Measurements from ENCODE around the gene DOCK2. TPM values are rescaled to one million over a fixed set of nuclear protein-coding genes. Genes with fewer than 3 reads are reported as not detected.
"Not testable (repeated sequence)": the region's sequence is repeated elsewhere in the genome, so short reads cannot be mapped to it uniquely, and the experiment has no call there.

Gene DOCK2
- total and polyA plus RNA-seq, 9 of the 15 experiments (the other 6 are each of a cell fraction or from before 2014, with no cell fraction given) = 4.5 to 42.6 (median 20.5) TPM

- TF ChIP-seq, protein P1, sequence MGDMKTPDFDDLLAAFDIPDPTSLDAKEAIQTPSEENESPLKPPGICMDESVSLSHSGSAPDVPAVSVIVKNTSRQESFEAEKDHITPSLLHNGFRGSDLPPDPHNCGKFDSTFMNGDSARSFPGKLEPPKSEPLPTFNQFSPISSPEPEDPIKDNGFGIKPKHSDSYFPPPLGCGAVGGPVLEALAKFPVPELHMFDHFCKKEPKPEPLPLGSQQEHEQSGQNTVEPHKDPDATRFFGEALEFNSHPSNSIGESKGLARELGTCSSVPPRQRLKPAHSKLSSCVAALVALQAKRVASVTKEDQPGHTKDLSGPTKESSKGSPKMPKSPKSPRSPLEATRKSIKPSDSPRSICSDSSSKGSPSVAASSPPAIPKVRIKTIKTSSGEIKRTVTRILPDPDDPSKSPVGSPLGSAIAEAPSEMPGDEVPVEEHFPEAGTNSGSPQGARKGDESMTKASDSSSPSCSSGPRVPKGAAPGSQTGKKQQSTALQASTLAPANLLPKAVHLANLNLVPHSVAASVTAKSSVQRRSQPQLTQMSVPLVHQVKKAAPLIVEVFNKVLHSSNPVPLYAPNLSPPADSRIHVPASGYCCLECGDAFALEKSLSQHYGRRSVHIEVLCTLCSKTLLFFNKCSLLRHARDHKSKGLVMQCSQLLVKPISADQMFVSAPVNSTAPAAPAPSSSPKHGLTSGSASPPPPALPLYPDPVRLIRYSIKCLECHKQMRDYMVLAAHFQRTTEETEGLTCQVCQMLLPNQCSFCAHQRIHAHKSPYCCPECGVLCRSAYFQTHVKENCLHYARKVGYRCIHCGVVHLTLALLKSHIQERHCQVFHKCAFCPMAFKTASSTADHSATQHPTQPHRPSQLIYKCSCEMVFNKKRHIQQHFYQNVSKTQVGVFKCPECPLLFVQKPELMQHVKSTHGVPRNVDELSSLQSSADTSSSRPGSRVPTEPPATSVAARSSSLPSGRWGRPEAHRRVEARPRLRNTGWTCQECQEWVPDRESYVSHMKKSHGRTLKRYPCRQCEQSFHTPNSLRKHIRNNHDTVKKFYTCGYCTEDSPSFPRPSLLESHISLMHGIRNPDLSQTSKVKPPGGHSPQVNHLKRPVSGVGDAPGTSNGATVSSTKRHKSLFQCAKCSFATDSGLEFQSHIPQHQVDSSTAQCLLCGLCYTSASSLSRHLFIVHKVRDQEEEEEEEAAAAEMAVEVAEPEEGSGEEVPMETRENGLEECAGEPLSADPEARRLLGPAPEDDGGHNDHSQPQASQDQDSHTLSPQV (IDR thresholded peaks at IDR 0.05) = no peak
- TF ChIP-seq MED1 (CRISPR knock-in tag; IDR thresholded peaks at IDR 0.05; ENCODE audit: borderline replicate concordance) (no peak), ZNF436 (CRISPR knock-in tag; IDR thresholded peaks at IDR 0.05) (no peak), HDGF (IDR thresholded peaks at IDR 0.05) (no peak), FOXA3 (CRISPR knock-in tag; conservative IDR thresholded peaks at IDR 0.05 in 1 of 2, IDR thresholded peaks at IDR 0.05 in 1 of 2) (no peak)
These were observed 455.5 kb downstream of the DOCK2 start (continued) for GRCh38 chr5:170092455-170093101.

GRCh38 chr5:170094329-170094728, 457.3 kb downstream of the DOCK2 start:
- ATAC-seq; H3K4me3 ChIP-seq; H2AFZ ChIP-seq (ENCODE audit: low read depth, low read length); POLR2A ChIA-PET; H3K27ac ChIP-seq (ENCODE audit: extremely low read depth, low read depth, low read length); H3K9ac ChIP-seq (ENCODE audit: insufficient read depth in 1 of 2, low read depth in 2 of 2, low read length in 2 of 2); H3K9me1 ChIP-seq (ENCODE audit: control insufficient read depth, insufficient read depth, low read length); H4K20me1 ChIP-seq (replicated peaks; ENCODE audit: control insufficient read depth, insufficient read depth, low read length); CTCF ChIA-PET (ENCODE audit: low intra/inter-chr PET ratio); H3K9me3 ChIP-seq (replicated peaks; ENCODE audit: control insufficient read depth, insufficient read depth, low read depth, low read length); DNase-seq (ENCODE audit: extremely low read depth in 1 of 4, low spot score in 3 of 4); intact Hi-C loops (cut with micrococcal nuclease); H3K4me2 ChIP-seq (ENCODE audit: insufficient read depth, low read length); FAIRE-seq; H3K79me2 ChIP-seq (ENCODE audit: control insufficient read depth, insufficient read depth, low read length); H3K4me1 ChIP-seq (replicated peaks in 1 of 2; ENCODE audit: control insufficient read depth in 2 of 2, insufficient read depth in 2 of 2, low read length in 2 of 2); H3K36me3 ChIP-seq (ENCODE audit: control insufficient read depth, insufficient read depth, low read length); BruUV-seq (replicated peaks): not testable (repeated sequence)
- peaks cover 0 to 16% of the 10 kb centered on the region in 2 experiments; a peak in 2 of 5 replicates for H3K27me3 ChIP-seq (ENCODE audit: control insufficient read depth in 2 of 2, insufficient read depth in 2 of 2, low read length in 2 of 2)
- in situ Hi-C loops (cut with MboI) = loop anchor here (10.0 kb wide), 1 partner anchor 320 kb away; no protein-coding TSS in a partner anchor
- WGBS (ENCODE audit: insufficient coverage, low coverage, missing lambda C conversion rate) = 6% methylated on average over 10 of the region's 10 CpGs

Measured in K562 (cell line).